GM18526 (cell line): Measurements from ENCODE around the gene GRPEL2.

Source experiments
- POLR2A ChIP-seq: IDR thresholded peaks from 3 replicates; pipeline ENCODE4 v1.6.1; 2011; ENCODE audit not compliant: insufficient read length; ENCODE audit errors: extremely low read depth

Gene GRPEL2

GRCh38 chr5:149378241-149378820 lies 33.0 kb downstream of the GRPEL2 start:
- TF ChIP-seq POLR2A: no peak

GRCh38 chr5:149379177-149379761 lies 34.0 kb downstream of the GRPEL2 start, which contains the start of gene IL17B:
IL17B (minus strand) TSS chr5:149379292; CDS start chr5:149379225, 67 bp downstream.
- TF ChIP-seq POLR2A: no peak

GRCh38 chr5:149379818-149380374 lies 34.6 kb downstream of the GRPEL2 start:
- TF ChIP-seq POLR2A: no peak

- no peak for TF ChIP-seq POLR2A
These were observed 35.3 kb downstream of the GRPEL2 start for GRCh38 chr5:149380466-149381121.

GRCh38 chr5:149381261-149381985 lies 36.1 kb downstream of the GRPEL2 start:
- TF ChIP-seq POLR2A: no peak

- TF ChIP-seq POLR2A: no peak
These were observed 36.7 kb downstream of the GRPEL2 start for GRCh38 chr5:149381986-149382338.

GRCh38 chr5:149382517-149383220 lies 37.4 kb downstream of the GRPEL2 start:
- TF ChIP-seq POLR2A: no peak

GRCh38 chr5:149383399-149383798 lies 38.1 kb downstream of the GRPEL2 start:
- no peak for TF ChIP-seq POLR2A

GRCh38 chr5:149386166-149386565 lies 40.9 kb downstream of the GRPEL2 start:
- TF ChIP-seq POLR2A: no peak

GRCh38 chr5:149387081-149387631 lies 41.9 kb downstream of the GRPEL2 start:
- no peak for TF ChIP-seq POLR2A

- TF ChIP-seq POLR2A: no peak
These were observed 42.7 kb downstream of the GRPEL2 start for GRCh38 chr5:149387982-149388381.

GRCh38 chr5:149388498-149389190 lies 43.3 kb downstream of the GRPEL2 start:
- no peak for TF ChIP-seq POLR2A

- TF ChIP-seq POLR2A: no peak
These were observed 44.5 kb downstream of the GRPEL2 start for GRCh38 chr5:149389552-149390495.
